GM10248 (cell line): ENCODE results near the gene TBX19.

Experiments used
- CTCF ChIA-PET: fragments of 300-600 bp; sonication (Branson Sonifier 250); formaldehyde crosslinking; extraction: SDS; loops from one replicate; lab custom pipeline; 2021; ENCODE audit warnings: antibody characterized with exemption; lab: Yijun Ruan, JAX
- POLR2A ChIA-PET: fragments of 350-650 bp; sonication (Branson Sonifier 250); formaldehyde crosslinking; extraction: SDS; loops from one replicate; lab custom pipeline; 2020; ENCODE audit warnings: antibody characterized with exemption; lab: Yijun Ruan, JAX
- DNase-seq: peaks from one replicate; pipeline ENCODE4 v3.0.0; 2012; ENCODE audit errors: extremely low spot score
- CTCF ChIP-seq: IDR thresholded peaks from 2 replicates; pipeline ENCODE4 v1.5.1; 2012; ENCODE audit warnings: mild to moderate bottlenecking, low read depth; ENCODE audit errors: extremely low read depth, missing control alignments, control extremely low read depth

Gene TBX19

GRCh38 chr1:168285971-168286927 lies 5.6 kb downstream of the TBX19 start:
- TF ChIP-seq CTCF, result no peak
- no peak for DNase-seq
- ChIA-PET CTCF (interaction anchor here (0.6 to 1.7 kb wide), 3 partner anchors 10 to 56 kb away, joined by 3 to 6 read pairs (median 4); no protein-coding TSS in a partner anchor), POLR2A (no interaction called here)

DNA sequence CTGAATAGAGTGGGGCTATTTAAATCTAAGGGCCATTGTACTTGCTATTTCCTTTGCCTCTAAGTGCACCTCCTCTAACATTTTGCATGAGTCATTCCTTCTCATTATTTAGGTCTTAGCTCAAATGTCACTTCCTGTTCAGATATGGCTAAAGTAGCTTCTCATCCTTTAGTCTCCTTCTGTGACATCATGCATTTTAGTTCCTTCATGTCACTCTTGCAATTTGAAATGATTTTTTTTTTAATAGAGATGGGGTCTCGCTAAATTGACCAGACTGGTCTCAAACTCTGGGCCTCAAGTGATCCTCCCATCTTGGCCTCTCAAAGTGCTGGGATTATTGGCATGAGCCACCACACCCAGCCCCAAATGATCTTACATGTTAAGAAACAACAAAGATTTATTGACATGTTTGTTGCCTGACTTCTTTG lies 6.6 kb downstream of the TBX19 start:
- ChIA-PET CTCF (interaction anchor here (0.6 to 1.7 kb wide), 3 partner anchors 9 to 55 kb away, joined by 3 to 6 read pairs (median 4); no protein-coding TSS in a partner anchor), POLR2A (no interaction called here)
- DNase-seq, result no peak
- TF ChIP-seq CTCF, result no peak

- DNase-seq, result no peak
- ChIA-PET POLR2A (no interaction called here), CTCF (no interaction called here)
- TF ChIP-seq CTCF, result no peak
These were observed 7.8 kb downstream of the TBX19 start for GRCh38 chr1:168288311-168289052.

DNA sequence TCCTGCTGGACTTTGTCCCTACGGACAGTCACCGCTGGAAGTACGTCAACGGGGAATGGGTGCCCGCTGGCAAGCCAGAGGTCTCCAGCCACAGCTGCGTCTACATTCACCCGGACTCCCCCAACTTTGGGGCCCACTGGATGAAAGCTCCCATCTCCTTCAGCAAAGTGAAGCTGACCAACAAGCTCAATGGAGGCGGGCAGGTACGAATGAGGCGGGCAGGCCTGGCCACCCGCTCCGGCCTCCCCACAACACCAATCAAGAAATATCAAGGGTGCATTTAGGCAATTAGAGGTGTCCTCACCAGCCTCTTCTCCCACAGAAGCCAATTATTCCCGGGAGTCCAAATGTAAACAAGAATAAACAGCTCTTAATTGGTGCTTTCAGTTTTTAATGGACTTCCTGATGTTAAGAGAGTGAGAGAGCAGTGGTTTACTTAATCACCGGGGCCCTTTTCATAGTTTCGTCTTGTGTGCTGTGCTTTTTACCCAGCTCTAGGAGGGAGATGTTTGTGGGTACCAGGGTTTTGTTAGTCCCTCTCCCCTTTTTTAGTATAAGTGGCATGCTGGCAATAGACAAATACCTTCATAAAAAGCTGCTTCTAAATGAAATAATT lies 10.7 kb downstream of the TBX19 start:
- POLR2A ChIA-PET, result no interaction called here
- CTCF ChIA-PET, result interaction anchor here (1.0 to 1.6 kb wide), 4 partner anchors 8 to 51 kb away, joined by 3 to 7 read pairs (median 4); no protein-coding TSS in a partner anchor
- TF ChIP-seq CTCF, result no peak
- no peak for DNase-seq

GRCh38 chr1:168293356-168293755 lies 12.7 kb downstream of the TBX19 start:
- ChIA-PET CTCF (interaction anchor here (0.9 to 1.6 kb wide), 2 partner anchors 9 to 11 kb away, joined by 3 to 5 read pairs; no protein-coding TSS in a partner anchor), POLR2A (no interaction called here)
- no peak for TF ChIP-seq CTCF
- DNase-seq, result no peak
